WTC11 (cell line): ENCODE measurements around the gene ANKLE2.

Experiments used
- CREM ChIP-seq: sonication (generic); formaldehyde crosslinking; IDR thresholded peaks from 2 replicates; pipeline ENCODE4 v1.8.1; 2022; ENCODE audit warnings: mild to moderate bottlenecking, missing genetic modification reagents, moderate library complexity
- ELF4 ChIP-seq: sonication (generic); formaldehyde crosslinking; IDR thresholded peaks from 2 replicates; pipeline ENCODE4 v1.8.1; 2022; ENCODE audit warnings: low read depth, mild to moderate bottlenecking, moderate library complexity, missing genetic modification reagents
- ETV6 ChIP-seq: sonication (generic); formaldehyde crosslinking; IDR thresholded peaks from 2 replicates; pipeline ENCODE4 v1.8.1; 2022; ENCODE audit warnings: mild to moderate bottlenecking, missing genetic modification reagents
- NR3C1 ChIP-seq: sonication (generic); formaldehyde crosslinking; conservative IDR thresholded peaks from 2 replicates; pipeline ENCODE4 v1.8.1; 2023; ENCODE audit warnings: low read depth, mild to moderate bottlenecking, missing genetic modification reagents
- ZNF121 ChIP-seq: sonication (generic); formaldehyde crosslinking; IDR thresholded peaks from 2 replicates; pipeline ENCODE4 v1.8.0; 2023; ENCODE audit warnings: missing genetic modification reagents
- TF ChIP-seq, protein P1 (sequence below): fragments of 200-600 bp; IDR thresholded peaks from 2 replicates; pipeline ENCODE4 v1.8.0; 2022; ENCODE audit warnings: antibody characterized with exemption
- TF ChIP-seq, protein P2 (sequence below): sonication (generic); formaldehyde crosslinking; IDR thresholded peaks from 2 replicates; pipeline ENCODE4 v1.8.1; 2023; ENCODE audit warnings: mild to moderate bottlenecking, missing genetic modification reagents, moderate library complexity
- TF ChIP-seq, protein P3 (sequence below): sonication (generic); formaldehyde crosslinking; IDR thresholded peaks from 2 replicates; pipeline ENCODE4 v1.8.0; 2022; ENCODE audit warnings: mild to moderate bottlenecking, missing genetic modification reagents

DNA sequence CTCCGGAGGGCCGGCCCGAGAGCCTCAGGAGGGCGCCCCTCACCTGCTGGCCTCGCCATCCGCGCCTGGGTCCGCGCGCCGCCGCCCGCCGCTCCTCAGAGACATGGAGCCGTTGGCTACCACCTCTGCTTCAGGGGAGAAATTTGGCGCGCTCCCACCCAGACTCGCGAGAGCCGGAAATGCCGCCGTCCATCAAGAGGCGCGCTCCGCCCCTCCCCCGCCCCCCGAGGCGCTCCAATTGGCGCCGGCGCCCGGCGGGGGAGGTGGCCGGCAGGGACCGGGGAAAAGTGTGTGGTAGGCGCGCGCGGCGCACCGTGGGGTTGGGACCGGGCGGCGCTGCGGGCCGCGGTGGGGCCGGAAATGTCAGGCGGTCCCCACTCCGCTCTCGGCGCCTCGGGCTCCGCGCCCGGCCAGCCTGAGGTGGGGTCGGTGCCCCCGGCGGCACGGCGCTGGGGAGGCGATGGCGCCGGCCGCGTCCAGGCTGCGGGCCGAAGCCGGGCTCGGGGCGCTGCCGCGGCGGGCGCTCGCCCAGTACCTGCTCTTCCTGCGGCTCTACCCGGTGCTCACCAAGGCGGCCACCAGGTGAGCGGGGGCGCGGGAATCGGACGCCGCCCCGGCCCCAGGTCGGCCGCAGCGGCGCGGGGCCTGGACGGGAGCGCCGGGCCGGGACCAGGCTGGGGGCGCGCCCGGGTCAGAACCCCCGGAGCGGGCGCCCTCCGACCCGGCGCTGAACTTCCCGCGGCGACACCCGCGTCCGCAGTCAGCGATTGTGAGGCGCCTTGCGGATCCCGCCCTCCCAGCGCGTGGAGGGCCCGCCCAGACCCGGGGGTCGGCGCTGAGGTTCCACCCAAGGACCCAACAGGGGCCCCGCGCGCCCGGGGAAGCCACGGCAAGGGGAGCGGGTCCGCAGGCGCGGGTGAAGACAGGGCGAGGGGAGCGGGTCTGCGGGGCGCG lies 74.1 kb downstream of the ANKLE2 start, which contains the start of the genes POLE and PXMP2:
- peak; percentile 56 for TF ChIP-seq CREM (CRISPR knock-in tag)
- TF ChIP-seq, protein P1, sequence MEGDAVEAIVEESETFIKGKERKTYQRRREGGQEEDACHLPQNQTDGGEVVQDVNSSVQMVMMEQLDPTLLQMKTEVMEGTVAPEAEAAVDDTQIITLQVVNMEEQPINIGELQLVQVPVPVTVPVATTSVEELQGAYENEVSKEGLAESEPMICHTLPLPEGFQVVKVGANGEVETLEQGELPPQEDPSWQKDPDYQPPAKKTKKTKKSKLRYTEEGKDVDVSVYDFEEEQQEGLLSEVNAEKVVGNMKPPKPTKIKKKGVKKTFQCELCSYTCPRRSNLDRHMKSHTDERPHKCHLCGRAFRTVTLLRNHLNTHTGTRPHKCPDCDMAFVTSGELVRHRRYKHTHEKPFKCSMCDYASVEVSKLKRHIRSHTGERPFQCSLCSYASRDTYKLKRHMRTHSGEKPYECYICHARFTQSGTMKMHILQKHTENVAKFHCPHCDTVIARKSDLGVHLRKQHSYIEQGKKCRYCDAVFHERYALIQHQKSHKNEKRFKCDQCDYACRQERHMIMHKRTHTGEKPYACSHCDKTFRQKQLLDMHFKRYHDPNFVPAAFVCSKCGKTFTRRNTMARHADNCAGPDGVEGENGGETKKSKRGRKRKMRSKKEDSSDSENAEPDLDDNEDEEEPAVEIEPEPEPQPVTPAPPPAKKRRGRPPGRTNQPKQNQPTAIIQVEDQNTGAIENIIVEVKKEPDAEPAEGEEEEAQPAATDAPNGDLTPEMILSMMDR = no peak
- TF ChIP-seq NR3C1 (CRISPR knock-in tag) = 0 out of 2 replicates have a peak, but pooled peaks have one; percentile 52
- TF ChIP-seq, protein P2, sequence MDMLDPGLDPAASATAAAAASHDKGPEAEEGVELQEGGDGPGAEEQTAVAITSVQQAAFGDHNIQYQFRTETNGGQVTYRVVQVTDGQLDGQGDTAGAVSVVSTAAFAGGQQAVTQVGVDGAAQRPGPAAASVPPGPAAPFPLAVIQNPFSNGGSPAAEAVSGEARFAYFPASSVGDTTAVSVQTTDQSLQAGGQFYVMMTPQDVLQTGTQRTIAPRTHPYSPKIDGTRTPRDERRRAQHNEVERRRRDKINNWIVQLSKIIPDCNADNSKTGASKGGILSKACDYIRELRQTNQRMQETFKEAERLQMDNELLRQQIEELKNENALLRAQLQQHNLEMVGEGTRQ (CRISPR knock-in tag) = peak; percentile 40
- 0 out of 2 replicates have a peak, but pooled peaks have one; percentile 34 for TF ChIP-seq ELF4 (CRISPR knock-in tag)
- TF ChIP-seq, protein P3, sequence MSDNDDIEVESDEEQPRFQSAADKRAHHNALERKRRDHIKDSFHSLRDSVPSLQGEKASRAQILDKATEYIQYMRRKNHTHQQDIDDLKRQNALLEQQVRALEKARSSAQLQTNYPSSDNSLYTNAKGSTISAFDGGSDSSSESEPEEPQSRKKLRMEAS (CRISPR knock-in tag) = peak; percentile 60; the same call in 1 of the 2 replicates
- TF ChIP-seq ETV6 (CRISPR knock-in tag) = peak; percentile 68
- TF ChIP-seq ZNF121 (CRISPR knock-in tag) = no peak
